Measurements from ENCODE around the gene CDCP2. TPM values are rescaled to one million over a fixed set of nuclear protein-coding genes. Genes with fewer than 3 reads are reported as not detected.
A peak's percentile ranks its signal among the peaks of the same experiment; 100 is the strongest.

Gene CDCP2
- total RNA-seq, 1 experiment from 2014 or later: not detected

DNA sequence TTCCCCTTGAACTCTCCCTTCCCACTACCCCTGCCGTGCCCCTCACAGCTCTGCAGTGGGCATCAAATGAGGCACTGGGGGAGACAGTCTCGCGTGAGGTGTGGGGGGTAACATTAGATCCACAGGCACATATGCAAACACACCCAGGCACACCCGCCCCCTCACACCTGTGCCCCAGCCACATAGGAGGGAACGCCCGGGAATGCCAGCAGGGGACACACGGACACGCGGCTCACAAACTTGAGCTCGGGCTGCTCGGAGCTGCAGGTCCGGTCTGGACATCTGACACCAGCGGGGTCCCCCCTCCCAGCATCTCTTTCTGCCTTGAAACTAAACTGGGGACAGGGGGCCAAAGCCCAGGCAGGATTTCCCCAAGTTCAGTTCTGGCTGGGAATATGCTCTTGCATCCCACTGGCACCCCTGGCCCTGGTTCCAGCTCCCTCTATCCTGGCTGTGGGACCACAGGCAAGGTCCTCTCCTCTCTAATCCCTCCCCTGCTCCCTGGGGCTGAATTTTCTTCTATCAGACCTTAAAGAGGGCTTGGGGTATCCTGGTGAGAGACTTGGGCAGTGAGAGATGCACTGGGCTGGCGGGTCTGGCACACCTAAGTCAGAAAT is 30.6 kb downstream of the CDCP2 start:
- no peak for DNase-seq (ENCODE audit: low read depth)
- in situ Hi-C loops (cut with HindIII; ENCODE audit: low pct_unique_long_range_greater_than_20kb, low sequenced_read_pairs): no loop called here

DNA sequence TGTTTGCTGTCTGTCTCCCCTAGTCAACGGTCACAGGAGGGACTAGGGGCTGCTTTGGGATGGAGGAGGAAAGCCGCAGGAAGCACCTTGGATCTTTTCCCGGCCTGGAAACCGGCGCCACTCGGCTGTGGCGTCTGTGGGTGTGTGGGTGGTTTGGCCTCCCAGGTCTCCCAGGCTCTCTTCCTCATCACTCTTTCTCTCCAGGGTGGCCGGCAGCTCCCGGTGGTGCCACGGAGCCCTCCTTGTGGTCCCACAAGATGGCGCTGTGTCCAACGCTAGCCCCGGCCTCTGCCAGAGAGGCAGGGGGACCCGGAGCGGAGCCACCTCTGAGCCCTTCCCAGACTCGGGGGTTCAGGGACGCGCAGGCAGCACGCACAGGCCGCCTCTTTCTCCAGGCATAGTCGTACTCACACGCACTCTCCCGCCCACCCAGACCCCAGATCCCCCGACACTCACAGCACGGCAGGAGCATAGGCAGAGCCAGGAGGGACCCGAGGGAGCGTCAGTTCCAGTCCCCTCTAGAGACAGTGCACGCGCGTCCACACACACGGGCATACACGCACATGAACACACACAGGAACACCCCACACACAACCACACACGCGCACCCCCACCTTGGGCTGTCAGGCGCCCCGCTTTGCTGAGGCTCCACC is 31.2 kb downstream of the CDCP2 start:
- DNase-seq (ENCODE audit: low read depth): peak; percentile 26
- in situ Hi-C loops (cut with HindIII; ENCODE audit: low pct_unique_long_range_greater_than_20kb, low sequenced_read_pairs): no loop called here

DNA sequence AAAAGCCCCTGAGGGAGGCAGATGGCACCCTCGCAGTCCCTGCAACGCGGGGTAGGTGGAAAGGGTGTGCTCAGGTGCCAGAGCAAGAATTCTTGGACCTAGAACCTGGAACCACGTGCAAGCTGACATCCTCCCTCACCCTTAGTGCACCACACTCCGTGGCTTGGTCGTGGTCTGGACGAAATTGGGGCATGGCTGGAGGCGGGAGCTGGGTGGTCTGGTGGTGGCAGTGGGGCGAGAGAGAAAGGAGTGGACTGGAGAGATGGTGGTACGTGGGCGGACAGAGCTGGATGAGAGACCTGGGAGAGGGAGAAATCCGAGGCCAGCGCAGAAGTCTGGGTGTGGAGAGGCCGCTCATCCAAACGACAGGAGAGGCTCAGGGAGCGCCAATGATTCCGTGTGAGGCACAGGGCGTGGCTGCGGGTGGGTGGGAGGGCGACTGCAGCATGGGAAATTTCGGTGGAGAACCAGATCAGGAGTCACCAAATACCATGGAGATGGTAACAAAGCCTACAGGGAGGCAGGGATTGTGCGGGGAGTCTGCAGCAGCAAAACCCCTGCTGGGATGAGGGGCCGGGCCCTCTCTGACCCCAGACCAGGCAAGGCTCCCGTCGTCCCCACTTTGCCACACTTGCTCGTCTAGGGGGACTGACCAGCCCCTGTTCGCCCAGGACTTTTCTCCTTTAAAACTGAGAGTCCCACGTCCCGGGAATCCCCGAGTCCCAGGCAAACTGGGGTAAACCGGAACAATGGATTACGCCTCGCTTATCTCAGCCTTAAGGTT is 31.9 kb downstream of the CDCP2 start:
- in situ Hi-C loops (cut with HindIII; ENCODE audit: low pct_unique_long_range_greater_than_20kb, low sequenced_read_pairs): no loop called here
- peak; percentile 7 for DNase-seq (ENCODE audit: low read depth)

DNA sequence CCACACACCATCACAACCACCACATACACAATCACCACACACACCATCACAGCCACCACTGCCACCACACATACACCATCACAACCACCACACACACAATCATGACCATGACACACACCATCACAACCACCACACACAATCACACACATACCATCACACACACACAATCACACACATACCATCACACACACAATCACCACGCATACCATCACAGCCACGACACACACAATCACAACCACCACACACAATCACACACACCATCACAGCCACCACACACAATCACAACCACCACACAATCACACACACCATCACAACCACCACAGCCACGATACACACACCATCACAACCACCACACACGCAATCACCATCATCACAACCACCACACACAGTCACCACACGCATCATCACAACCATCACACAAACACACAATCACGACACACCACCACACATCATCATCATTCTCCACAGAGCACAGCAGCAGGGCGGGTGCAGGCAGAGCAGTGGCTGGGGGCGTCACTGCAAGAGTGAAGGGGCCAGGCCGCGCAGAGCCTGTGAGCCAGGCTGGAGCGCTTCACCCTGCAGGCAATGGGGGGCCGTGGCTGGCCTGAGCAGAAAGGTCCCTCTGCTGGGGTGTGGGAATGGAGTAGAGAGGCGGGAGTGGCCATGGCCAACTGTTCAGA is 32.6 kb downstream of the CDCP2 start:
- no peak for DNase-seq (ENCODE audit: low read depth)
- in situ Hi-C loops (cut with HindIII; ENCODE audit: low pct_unique_long_range_greater_than_20kb, low sequenced_read_pairs): no loop called here

DNA sequence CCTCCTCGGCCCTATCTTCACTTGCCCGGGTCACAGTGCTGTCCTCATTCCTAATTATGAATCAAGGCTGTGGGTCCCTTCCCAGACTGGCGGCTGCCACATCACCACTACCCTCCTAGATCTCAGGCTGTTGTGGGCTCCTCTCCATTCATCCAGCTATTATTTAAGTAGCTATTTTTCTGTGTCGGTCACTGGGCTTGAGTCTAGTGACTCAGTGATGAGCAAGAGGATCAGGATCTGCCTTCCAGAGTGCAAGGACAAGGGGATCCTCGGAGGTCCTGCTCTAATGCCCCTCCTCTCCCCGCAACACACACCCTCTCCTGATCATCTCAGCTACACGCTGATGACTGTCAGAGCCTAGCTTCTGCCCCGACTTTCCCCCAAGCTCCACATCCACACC is 34.1 kb downstream of the CDCP2 start:
- peak; percentile 24 for DNase-seq (ENCODE audit: low read depth)
- in situ Hi-C loops (cut with HindIII; ENCODE audit: low pct_unique_long_range_greater_than_20kb, low sequenced_read_pairs): no loop called here

DNA sequence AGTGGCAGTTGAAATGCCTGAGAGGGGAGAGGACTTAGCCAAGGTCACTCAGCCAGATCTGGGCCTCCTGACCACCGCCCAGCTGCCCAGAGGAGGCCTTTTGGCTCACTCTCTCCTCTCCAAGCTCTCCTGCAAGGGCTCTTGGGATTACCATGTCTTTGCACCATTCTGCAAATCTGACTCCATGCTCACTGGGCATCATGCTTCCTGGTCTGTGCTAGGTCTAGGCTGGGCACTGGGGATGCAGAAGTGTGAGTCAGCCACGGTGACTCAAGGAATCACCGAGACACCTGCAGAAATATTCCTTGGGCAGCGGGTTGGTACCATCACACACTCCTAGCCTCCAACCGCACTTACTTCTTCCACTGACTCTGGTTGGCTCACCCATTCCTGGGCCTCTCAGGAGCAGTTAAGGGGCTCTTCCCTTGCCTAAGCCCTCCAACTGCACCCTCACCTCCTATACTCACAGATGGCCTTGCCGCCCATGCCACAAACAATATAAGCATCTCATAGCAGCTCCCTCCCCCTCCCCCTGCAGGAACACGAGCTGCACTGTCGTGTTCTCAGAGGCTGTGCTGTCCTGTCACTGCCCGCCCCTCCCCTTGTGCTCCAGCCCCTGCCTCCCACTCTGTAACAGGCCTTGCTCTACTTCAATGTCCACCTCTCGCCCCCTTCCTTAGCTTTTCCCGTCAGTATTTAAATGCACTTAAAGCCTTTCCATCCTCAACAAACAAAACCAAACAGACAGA is 34.8 kb downstream of the CDCP2 start:
- in situ Hi-C loops (cut with HindIII; ENCODE audit: low pct_unique_long_range_greater_than_20kb, low sequenced_read_pairs): no loop called here
- peak; percentile 14 for DNase-seq (ENCODE audit: low read depth)

DNA sequence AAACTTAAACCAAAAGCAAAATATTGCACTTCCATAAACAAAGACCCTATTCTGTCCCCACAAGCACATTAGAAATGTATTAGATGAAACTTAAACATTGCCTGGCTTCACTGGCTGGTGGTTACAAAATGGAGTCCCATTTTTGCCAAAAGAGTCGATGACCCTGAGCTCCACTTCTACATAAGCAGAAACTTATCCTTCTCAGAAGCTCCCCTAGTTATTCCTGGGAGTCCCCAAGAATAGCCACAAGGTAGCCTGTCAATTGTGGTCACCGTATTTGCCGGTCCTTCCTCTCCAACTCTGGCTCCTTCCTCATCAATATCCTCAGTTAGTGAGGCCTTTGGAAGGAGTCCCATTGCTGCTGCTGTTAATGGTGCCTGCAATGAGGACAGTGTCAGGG is 37.3 kb downstream of the CDCP2 start:
- in situ Hi-C loops (cut with HindIII; ENCODE audit: low pct_unique_long_range_greater_than_20kb, low sequenced_read_pairs): no loop called here
- no peak for DNase-seq (ENCODE audit: low read depth)

DNA sequence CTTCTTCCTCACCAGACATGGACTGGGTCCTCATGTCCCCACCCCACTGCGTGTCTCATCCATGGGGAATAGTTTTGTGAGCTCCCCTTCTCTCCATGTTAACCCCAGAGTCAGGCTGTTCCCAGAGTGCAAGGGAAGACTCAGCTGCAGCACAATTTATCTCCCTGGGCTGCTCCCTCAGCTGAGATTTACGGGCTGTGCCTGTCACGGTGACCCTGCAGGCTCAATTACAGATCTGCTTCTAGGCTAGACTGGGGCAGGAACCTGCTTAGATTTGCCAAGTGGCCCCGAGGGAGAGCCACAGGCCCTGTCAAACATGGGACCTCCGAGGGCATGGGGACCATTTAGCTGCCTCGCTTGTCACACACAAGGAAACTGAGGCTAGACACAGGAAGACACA is 37.8 kb downstream of the CDCP2 start:
- DNase-seq (ENCODE audit: low read depth): no peak
- in situ Hi-C loops (cut with HindIII; ENCODE audit: low pct_unique_long_range_greater_than_20kb, low sequenced_read_pairs): no loop called here

DNA sequence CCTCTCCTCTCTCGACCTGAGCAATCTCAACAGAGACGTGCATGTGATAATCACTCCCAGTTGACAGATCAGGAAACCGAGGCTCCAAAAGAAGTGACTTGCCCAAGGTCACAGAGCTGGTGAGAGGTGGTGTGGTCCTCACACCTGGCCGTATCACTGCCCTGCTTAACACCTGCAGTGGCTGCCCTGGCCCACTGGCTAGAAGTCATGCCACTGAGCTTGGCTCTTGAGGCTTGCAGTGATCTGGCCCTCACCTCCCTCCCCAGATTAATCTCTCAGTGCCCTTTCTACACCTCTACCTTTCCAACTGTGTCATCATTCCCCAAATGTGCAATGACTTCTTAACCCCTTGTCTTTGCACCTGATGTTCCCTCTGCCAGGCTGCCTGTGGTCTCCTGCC is 38.8 kb downstream of the CDCP2 start:
- DNase-seq (ENCODE audit: low read depth): no peak
- in situ Hi-C loops (cut with HindIII; ENCODE audit: low pct_unique_long_range_greater_than_20kb, low sequenced_read_pairs): no loop called here

DNA sequence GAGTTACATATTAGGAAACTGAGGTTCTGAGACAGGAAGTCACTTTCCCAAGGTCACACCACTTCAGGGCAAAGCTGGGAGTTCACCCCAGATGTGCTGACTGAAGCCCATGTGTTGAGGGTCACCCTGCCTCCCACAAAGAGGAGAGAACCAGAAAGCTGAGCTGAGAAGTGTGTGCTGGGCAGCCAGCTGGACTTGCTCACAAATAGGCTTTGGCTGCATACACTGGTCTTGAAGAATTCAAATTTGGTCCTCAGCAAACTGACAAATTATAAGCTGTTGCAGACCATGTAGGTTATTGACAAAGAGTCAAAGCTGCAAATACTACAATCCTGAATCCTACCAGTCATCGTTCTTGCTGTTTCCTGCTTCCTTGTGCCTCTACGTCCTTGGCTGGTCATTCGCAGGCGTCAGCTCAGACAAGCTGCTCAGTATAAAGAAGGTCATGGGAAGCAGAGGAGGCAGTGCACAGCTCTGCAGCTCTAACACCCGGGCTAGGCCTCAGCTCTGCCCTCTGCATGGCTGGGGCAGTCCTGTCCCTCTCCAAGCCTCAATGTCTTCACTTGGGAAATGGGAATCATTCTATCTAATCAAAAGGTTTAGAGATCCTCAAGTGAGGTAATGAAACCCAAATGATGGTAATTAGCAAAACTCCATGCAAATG is 40.0 kb downstream of the CDCP2 start:
- DNase-seq (ENCODE audit: low read depth): no peak
- in situ Hi-C loops (cut with HindIII; ENCODE audit: low pct_unique_long_range_greater_than_20kb, low sequenced_read_pairs): no loop called here

DNA sequence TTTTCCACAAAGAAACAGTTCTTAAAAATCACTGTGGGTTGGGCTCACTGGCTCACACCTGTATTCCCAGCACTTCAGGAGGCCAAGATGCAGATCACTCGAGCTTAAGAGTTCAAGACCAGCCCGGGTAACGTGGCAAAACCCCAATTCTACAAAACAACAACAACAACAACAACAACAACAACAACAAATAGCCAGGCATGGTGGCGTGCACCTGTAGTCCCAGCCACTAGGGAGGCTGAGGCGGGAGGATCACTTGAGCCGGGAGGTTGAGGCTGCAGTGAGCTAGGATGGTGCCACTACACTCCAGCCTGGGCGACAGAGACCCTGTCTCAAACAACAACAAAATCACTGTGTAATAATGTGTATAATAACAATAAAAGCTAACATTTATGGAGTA is 40.8 kb downstream of the CDCP2 start:
- no peak for DNase-seq (ENCODE audit: low read depth)
- in situ Hi-C loops (cut with HindIII; ENCODE audit: low pct_unique_long_range_greater_than_20kb, low sequenced_read_pairs): no loop called here

DNA sequence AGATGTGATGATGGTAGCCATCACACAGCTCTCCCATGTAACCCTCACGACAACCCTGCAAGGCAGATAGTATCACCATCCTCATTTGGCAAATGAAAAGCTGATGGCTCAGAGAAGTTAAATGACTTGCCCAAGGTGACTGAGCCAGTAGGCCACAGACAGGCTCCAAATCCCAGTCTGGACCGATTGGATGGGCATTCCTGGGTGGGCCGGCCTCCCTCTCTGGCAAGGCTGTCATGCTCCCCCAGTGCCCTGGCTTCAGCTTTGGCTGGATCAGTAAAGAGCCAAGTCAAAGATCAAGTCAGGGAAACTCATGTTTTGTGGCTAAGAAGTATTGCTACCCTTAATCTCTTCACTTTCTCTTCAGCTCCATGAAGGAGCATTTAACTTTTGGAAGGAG is 41.2 kb downstream of the CDCP2 start:
- DNase-seq (ENCODE audit: low read depth): no peak
- in situ Hi-C loops (cut with HindIII; ENCODE audit: low pct_unique_long_range_greater_than_20kb, low sequenced_read_pairs): no loop called here

DNA sequence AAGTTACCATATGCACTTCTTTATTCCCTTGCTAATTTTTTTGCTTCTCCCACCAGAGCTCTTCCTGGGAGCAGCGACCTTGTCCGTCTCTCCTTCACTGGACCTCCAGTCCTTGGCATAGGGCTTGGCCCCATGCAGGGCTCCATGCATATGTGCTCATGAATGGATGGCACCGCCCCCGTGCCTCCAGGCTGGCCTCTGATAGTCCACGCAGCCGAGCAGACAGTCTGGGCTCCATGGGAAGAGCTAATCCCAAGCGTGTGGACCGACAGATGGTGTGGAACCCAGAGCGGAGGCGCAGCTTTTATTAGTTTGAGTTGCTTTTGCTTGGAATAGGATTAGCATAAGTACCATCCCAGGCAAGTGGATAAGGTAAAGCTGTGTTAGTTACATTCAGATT is 41.8 kb downstream of the CDCP2 start:
- in situ Hi-C loops (cut with HindIII; ENCODE audit: low pct_unique_long_range_greater_than_20kb, low sequenced_read_pairs): no loop called here
- DNase-seq (ENCODE audit: low read depth): no peak

DNA sequence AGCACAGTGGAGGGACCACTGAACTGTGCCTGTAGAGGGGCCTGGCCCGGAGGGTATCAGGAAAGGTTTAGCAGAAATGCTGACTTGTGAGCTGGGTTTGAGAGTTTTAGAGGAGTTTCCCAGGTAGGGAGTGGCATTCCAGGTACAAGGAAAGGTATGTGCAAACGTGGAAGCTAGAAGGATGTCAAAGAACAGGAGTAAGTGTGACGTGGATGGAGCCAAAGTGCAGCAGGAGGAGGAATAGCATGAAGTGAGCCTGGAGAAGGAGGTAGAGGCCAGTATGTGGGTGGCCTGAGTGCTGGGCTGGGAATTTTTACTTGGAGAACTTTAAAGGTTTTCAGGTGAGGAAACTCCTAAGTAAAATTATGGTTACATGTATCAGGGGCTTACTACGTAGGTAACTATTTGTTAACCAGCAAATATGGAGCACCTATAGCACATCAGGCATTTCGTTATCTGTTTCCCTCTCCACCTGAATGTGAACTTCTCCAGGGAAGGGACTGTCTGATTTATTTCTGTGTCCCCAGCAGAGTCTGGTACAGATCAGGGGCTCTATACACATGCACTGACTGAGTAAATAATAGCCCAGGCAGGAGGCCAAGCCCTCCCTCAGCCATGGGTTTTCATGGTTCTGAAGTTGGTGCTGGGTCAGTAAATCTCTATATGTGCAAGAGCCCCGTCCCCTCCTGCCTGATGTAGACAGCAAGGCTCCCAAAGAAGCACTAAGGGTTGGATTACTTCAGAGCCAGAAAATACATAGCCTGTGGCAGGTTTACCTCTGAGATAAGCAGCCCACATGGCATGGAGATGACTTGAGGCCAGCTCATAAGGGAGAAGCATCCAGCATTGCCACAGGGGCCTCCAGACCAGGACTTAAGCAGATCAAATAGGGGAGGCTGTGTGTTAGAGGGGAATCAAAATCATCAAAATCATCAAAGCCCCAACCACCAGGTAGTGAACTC is 43.4 kb downstream of the CDCP2 start:
- in situ Hi-C loops (cut with HindIII; ENCODE audit: low pct_unique_long_range_greater_than_20kb, low sequenced_read_pairs): no loop called here

DNA sequence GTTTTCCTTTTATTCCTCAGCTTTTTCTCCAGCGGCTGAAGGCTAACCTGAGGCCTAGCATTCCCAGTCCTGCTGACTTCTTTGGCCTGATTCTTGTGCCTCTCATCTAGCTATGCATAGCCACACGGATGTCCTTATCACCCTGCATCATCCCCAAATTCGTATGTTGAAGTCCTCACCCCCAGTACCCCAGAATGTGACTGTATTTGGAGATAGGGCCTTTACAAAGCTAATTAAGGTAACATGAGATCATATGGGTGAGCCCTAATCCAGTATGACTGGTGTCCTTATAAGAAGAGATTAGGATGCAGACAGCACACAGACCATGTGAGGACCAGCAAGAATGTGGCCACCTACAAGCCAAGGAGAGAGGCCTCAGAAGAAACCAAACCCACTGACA is 44.6 kb downstream of the CDCP2 start:
- DNase-seq (ENCODE audit: low read depth): no peak
- in situ Hi-C loops (cut with HindIII; ENCODE audit: low pct_unique_long_range_greater_than_20kb, low sequenced_read_pairs): no loop called here

More for the DNA sequence above, 43.4 kb downstream of the CDCP2 start:
- DNase-seq (ENCODE audit: low read depth): no peak

DNA sequence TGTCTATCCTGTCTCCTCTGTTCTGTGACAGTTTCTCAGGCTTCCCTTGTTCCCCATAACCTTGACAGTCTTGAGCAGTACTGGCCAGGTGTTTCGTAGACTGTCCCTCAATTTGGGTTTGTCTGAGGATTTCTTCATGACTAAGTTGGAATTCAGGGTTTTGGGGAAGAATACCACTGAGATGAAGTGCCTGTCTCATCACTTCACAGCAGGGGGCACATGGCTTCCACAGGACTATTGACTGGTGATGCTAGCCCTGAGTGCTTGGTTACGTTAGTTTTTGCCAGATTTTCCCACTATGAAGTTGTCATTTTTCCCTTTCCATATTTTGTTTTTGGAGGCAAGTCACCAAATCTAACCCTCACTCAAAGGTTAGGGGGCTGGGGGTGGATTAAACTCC is 45.7 kb downstream of the CDCP2 start:
- no peak for DNase-seq (ENCODE audit: low read depth)
- in situ Hi-C loops (cut with HindIII; ENCODE audit: low pct_unique_long_range_greater_than_20kb, low sequenced_read_pairs): no loop called here

DNA sequence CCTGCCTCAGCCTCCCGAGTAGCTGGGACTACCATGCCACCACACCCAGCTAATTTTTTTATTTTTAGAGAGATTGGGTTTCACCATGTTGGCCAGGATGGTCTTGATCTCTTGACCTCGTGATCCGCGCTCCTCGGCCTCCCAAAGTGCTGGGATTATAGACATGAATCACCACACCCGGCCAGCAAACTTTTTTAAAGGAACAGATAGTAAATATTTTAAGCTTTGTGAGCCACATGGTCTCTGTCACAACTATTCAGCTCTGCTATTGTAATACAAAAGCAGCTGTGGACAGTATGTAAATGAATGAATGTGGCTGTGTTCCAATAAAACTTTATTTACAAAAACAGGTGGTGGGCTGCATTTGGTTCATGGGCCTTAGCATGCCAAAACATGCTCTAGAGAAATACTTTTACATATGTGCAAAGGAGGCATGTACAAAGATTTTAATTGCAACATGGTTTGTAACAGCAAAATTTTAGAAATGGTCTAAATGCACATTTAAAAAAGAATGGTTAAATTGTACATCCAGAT is 47.0 kb downstream of the CDCP2 start:
- in situ Hi-C loops (cut with HindIII; ENCODE audit: low pct_unique_long_range_greater_than_20kb, low sequenced_read_pairs): no loop called here

More for the DNA sequence above, 47.0 kb downstream of the CDCP2 start:
- DNase-seq (ENCODE audit: low read depth): no peak
